Activated T-cell treated with anti-CD3 and anti-CD28 coated beads for 1 hour (primary cell): ENCODE results near the gene CELA2A.
"Not testable (repeated sequence)": the region's sequence is repeated elsewhere in the genome, so short reads cannot be mapped to it uniquely, and the experiment has no call there.

Experiments
- DNase-seq: peaks from one replicate; pipeline ENCODE4 v3.0.0-alpha.2; 2020; ENCODE audit warnings: low read depth

CELA2A gene

DNA sequence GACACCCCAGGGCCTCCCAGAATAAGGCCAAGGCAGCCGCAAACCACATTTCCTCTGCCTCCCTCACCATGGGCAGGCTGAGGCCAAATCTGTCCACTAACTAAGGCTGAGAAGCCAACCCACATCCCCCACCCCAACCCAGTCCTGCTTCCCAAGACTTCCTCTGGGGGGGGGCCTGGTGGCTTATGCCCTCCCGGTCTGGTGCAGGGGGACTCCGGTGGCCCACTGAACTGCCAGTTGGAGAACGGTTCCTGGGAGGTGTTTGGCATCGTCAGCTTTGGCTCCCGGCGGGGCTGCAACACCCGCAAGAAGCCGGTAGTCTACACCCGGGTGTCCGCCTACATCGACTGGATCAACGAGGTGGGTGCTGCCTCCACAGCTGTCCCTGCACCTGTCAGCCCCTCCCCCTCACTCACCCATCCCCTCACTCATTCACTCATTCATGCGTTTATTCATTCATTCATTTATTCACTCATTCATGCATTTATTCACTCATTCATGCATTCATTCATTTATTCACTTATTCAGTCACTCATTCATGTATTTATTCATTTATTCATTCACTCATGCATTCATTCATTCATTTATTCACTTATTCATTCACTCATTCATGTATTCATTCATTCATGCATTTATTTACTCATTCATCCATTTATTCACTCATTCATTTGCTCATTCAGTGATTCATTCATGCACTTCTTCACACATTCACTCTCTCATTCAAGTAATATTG lies 11.0 kb upstream of the CELA2A start:
- DNase-seq, result no peak

DNA sequence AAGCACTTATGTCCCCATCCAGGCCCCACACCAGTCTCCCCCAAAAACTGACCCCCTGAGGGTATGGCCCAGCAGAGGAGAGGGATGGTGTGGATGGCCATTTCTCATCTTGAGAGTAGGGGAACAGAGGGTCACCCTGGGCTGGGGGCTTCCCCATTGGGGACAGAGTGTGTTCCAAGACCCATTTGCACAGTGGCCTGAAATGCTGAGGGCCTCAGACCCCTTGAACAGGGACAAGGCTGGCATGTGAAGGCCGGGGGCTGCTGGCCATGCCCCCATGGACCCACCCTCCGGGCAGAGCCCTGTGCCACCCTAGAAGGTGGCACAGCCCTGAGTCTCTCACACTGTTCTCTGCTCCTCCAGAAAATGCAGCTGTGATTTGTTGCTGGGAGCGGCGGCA lies 10.3 kb upstream of the CELA2A start:
- DNase-seq, result no peak

DNA sequence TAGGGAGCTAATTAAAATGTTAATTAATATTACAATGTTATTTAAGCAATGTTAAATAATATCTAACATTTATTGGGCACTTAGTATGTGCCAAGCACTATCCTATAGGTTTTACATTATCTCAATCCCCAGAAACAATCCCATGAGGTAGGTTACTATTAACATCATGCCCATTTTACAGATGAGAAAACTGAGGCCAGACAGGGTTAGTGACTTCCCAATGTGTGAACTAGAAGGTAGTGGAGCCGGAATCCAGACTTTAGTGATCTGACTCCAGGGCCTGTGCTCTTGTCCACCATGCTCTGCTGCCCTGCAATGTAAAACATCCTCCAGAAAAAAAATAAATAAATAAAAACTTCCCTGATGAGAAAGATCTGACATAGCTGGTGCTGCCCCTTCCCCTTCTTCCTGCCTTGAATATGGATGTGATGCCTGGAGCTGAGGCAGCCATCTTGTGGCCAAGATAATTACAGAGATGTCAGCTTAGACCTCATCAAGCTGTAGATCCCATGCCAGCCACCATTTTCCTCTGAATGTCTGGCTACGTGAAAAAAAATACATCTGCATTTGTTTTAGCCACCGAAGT lies 7.6 kb upstream of the CELA2A start:
- DNase-seq, result no peak

DNA sequence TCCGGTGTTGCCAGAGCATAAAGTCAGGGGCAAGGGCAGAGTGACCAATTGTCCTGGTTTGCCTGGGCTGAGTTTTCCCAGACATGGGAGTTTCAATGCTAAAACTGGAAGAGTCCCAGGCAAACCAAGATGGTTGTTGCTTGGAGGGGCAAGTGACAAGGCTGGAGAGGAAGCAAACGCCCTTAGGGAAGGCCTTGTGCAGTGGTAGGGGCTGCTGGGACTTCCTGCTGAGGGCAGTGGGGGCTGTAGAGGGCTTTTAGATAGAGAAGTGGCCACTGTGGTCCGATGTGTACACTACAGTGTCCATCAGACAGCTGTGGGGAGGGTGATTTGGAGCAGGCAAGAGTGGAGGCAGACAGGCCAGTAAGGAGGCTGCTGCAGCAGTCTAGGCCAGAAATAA lies 7.0 kb upstream of the CELA2A start:
- no peak for DNase-seq

DNA sequence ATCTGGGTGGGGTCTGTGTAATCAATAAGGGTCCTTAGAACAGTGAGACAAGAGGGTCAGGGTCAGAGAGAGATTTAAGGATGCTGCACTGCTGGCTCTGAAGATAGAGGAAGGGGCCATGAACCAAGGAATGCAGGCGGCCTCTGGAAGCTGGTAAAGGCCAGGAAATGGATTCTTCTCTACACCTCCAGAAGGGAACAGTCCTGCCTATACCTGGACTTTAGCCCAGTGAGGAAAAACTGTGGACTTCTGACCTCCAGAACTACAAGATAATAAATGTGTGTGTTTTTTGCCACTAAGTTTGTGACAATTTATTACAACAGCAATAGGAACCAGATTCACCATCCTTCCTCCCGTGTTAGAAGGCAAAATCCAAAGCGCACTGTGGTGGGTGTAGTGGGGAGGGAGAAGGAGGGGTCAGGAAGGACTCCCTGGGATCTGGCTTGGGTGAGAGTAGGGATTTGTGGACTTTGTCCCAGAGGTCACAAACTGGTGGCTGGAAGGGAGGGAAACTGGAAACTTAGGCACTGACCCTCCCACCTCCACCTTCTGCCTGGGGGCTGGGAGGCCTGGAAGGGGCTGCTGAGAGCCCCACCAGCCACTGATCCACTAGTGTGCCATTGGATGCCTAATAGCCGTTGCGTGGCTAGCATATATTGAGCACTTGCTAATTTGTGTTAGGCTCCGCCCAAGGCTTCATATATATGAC lies 5.4 kb upstream of the CELA2A start:
- DNase-seq, result no peak

DNA sequence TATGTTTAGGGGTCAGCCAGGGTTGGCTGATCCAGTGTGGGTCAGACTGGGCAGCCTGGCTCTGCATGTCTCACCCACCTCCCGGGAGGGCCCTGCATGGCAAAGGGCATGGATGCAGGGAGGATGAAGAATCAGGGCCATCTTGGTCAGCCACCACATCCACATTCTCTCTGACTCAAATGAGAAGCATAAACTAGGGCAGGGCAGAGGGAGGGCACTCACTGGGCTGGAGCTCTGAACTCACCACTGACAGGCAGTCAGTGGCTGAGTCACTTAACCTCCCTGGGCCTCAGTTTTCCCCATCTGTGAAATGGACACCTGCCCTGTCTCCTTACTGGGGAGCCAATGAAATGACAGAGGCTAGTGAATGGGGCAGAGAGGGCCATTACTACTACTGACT lies 4.3 kb upstream of the CELA2A start:
- DNase-seq, result no peak

DNA sequence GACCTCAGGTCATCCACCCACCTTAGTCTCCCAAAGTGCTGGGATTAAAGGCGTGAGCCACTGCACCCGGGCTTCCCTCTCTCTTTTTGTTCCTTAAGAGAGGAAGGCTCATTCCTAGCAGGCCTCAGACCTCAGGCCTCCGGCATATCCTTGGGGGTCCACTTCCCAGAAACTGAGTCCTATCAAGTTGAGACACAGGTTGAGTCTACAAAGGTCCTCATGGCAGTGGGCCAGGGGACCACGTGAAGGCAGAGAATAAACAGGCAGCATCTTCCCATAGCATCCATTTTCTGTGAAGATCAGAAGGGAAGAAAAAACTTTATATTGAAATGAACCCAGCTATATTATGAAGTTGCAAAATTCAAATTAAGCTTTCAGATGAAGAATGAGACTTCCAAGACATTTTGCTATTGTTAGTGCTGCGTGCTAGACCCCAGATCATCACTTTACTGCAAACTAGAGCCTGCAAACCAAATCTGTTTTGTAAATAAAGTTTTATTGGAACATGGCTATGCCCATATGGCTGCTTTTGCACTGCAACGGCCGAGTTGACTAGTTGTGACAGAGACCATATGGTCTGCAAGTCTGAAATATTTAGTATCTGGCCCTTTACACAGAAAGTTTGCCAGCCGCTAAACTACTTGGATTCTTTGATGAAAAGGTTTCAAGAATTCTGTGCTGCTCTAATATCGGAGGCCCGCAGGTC lies 3.5 kb upstream of the CELA2A start:
- no peak for DNase-seq

DNA sequence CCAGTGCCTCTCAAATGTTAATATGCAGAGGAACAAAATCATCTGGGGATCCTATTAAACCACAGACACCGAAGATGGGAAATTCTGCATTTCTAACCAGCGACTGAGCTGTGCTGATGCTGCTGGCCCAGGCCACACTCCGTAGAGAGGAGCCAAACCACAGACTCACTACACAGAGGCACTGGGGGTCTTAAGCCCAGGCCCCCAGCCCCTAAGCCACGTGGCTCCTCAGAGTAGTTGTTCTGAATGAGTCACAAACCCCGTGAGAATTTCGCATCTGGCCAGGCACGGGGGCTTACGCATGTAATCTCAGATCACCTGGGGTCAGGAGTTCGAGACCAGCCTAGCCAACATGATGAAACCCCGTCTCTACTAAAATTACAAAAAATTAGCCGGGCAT lies 2.8 kb upstream of the CELA2A start:
- no peak for DNase-seq

DNA sequence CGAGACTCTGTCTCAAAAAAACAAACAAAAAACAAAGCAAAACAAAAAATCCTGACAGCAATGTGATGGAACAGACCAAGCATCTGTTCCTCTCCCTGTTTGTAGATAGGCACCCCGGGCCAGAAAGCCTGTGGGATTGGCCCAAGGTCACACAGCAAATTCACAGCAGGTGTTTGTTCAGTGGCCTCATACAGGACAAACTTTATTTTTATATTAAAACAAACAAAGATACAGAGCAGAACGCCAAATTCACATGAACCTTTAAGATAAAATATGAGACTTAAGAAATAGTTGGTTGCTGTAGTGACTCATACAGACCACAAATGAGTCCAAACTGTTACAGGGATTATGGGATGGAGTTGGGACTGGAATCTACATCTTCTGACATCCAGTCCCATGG lies 2.3 kb upstream of the CELA2A start:
- no peak for DNase-seq

DNA sequence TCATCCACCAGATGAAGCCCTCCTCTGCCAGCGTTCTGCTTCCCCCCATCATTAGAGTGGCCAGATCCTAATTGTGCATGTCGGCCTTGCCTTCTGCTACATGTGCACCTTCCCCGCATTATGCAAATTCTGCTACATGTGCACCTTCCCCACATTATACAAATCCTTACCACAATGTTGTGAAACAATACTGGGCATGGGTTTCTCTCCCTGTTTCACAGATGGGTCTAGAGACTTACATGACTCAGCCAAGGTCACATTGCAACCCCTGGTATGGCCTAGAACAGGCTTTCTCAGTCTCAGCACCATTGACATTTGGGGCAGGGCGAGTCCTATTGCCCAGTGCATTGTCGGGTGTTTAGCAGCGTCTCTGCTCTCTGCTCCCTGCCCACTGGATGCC lies 1.0 kb upstream of the CELA2A start:
- no peak for DNase-seq

DNA sequence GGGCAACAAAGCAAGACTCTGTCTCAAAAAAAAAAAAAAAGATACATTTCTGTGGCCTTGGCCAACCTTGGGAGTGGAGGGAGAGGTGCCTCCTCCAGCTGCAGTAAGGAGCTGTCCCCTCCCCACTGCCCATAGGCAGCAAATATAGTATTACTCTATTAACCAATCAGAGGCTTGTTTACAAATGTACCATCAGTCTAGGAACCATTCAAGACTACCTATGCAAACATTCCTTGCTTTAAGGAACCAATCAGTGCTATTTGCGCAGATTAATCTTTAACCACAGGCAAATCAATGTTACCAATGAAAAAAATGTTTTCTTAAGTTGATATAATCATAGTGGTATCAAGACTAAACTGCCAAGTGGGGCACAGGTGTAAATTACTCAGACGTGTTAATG lies 1.1 kb downstream of the CELA2A start:
- DNase-seq, result no peak

DNA sequence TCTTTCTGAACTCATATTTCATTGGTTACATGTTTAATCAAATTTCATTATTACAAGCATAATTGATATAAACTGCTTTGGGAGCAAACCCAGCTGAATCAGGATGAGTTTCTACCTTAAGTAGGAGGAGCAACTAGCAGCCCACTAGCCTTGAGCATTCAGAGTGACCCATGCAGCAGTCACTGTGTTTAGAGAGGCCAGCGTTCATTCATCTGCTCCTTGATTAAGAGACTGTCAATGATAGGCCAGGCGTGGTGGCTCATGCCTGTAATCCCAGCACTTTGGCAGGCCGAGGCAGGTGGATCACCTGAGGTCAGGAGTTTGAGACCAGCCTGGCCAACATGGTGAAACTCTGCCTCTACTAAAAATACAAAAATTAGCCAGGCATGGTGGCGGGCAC lies 1.9 kb downstream of the CELA2A start:
- not testable (repeated sequence) for DNase-seq

DNA sequence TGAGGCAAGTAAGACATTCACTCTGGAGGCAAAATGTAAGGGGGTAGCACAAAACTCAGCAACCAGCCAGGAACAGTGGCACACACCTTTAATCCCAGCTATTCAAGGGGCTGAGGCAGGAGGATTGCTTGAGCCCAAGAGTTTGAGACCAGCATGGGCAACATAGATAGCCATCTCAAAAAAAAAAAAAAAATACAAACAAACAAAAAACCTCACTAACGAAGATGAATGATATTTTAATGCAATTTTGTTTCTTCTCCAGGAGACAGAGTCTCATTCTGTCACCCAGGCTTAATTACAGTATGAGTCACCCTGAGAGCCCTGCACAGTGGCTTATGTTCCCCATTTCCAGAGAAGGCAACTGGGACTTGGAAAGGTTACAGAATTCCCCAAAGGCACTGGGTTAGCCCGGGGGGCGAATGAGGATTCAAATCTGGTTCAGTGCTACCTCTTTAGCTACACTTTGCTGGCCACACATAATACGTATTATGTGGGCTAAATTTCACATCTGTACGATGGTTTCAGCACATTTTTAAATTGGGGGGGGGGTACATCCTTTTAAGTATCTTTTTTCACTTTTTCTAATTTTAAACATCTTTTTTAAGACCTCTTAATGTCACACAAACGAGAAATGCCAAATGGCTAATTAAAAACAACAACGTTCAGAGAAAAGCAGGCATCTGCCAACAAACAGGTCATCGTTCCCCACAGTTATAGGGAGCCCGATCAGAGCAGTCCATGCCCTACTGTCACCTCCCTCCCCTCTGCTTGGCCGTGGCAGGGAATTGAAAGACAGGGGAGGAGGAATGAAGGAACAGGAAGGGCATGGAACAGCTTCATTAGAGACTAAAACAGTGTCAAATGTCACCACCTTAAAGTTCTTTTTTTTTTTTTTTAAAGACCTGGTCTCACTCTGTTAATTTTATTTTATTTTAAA lies 3.5 kb downstream of the CELA2A start:
- no peak for DNase-seq

DNA sequence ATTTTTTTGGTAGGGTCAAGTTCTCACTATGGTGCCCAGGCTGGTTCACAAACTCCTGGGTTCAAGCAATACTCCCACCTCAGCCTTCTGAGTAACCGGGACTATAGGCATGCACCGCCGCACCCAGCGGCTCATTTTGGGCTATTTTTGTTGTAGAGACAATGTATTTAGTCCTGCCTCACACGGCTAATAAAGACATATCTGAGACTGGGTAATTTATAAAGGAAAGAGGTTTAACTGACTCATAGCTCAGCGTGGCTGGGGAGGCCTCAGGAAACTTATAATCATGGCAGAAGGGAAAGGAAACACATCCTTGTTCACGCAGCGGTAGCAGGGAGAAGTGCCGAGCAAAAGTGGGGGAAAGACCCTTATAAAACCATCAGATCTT lies 4.2 kb downstream of the CELA2A start:
- no peak for DNase-seq

DNA sequence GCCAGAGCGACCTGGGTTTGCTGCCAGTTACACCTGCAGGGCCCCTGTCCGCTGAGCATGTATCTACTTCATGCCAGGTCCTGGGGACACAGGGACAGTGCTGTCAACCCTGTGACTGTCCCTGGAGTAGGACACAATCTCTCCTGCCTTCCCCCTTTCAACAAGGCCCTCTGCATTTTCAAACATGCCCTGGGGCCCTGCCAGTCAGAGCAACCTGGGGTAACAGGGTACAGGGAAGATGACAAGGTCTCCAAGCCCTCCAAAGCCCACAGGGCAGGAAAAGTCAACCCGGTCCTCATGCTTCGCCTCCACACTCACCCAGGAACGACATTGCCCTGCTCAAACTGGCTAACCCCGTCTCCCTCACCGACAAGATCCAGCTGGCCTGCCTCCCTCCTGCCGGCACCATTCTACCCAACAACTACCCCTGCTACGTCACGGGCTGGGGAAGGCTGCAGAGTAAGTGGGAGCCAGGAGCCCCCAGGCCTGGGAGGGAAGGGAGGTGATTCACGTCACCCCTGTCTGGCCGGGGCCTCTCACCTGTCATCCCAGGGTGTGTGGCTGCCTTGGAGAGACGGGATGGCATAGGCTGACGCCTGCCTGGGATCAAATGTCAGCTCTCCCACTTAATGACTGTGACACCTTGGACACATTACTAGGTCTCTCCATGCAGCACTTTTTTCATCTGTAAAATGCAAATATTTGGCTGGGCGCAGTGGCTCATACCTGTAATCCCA lies 6.7 kb downstream of the CELA2A start:
- DNase-seq, result not testable (repeated sequence)

DNA sequence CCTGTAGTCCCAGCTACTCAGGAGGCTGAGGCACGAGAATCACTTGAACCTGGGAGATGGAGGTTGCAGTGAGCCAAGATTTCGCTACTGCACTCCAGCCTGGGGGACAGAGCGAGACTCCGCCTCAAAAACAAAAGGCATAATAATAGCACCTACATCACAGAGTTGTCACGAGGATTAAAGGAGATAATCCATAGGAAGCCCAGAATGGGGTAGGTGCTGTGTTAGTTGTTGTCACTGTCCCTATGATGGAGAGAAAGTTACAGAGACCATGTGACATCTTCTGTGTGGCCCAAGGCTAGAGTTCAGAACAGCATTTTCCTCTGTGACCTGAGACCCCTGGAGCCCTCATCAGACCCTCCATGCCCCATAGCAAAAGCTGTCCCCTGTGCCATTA lies 7.4 kb downstream of the CELA2A start:
- DNase-seq, result not testable (repeated sequence)

DNA sequence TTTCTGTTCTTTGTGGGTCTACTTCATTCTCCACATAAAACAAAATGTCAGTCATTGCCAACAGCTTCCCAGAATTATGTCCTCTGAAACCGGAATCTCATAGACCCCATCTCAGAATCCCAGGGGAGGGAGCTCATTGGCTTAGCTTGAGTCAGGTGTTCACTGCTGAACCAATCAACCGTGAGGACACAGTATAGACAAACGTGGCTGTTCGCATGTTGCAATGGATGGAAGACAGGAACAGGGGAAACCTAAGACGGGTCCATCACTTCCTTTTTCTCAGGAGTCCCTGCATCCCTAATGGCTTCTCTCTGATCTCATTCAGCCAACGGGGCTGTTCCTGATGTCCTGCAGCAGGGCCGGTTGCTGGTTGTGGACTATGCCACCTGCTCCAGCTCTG lies 9.1 kb downstream of the CELA2A start:
- DNase-seq, result no peak

DNA sequence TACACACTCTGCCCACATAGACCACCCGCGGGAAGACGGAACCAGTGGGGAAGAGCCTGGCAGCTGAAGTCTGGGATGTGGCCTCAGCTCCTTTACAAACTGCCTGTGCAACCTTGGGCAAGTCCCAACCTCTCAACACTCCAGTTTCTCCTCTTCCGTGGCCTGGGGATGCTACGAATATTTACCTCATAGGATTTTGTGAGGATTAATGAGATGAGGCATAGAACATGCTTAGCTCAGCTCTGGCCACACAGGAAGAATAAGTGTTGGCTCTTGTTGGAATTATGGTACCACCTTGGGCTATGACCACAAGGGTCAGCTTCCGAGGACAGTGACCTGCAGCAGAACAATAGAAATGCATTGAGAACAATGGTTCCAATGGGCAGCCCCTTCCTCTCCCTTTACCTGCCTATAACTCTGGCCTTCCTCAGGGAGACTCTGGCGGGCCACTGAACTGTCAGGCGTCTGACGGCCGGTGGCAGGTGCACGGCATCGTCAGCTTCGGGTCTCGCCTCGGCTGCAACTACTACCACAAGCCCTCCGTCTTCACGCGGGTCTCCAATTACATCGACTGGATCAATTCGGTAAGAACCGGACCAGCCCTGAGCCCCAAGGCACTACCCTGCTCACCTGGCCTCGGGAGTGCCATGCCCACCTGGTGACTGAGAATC lies 10.6 kb downstream of the CELA2A start:
- DNase-seq, result not testable (repeated sequence)

DNA sequence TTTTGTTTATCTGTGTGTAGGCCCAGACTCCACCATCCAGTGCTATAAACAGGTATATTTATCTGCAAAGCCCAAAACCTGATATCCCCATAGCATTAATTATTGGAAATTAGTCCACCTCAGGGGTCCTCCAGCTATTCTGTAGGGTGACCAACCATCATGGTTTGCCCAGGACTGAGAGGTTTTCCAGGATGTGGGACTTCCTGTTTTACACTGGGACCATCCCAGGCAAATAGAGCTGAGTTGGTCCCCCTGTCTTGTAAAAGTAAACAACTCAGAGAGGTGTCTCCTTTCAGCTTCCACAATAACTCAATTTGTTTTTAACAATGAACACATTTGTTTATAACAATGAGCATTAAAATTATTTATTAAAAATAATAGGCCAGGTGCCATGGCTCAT lies 11.6 kb downstream of the CELA2A start:
- DNase-seq, result no peak

DNA sequence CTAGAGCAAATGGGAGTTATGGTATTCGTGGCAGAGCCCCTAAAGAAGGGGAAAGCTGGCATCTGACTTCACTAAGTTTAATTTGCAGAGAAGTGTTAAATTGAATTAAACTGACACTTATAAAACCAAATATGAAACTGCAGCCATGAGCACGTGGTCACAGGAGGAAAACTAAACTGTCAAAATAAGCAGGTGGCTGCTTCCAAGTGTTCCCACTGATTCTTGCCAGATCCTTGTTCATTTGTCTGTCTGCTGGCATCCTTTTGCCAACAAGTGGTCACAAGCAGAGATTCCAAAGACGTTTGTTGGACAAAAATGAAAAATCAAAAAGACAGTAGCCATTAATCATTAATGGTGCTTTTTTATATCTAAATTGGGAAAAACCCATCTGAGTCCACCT lies 12.8 kb downstream of the CELA2A start:
- no peak for DNase-seq
